Hepatocyte (in vitro differentiated cells): ENCODE data around the gene EPN1. TPM values are rescaled to one million over a fixed set of nuclear protein-coding genes. Genes with fewer than 3 reads are reported as not detected.

Source experiments
- DNase-seq: peaks from one replicate; pipeline ENCODE4 v3.0.0-alpha.2; 2016; ENCODE audit warnings: low spot score
- H2AFZ ChIP-seq: fragments of 200-600 bp; sonication (generic); 2 replicates; pipeline ENCODE4 v1.6.0; 2016; ENCODE audit warnings: antibody characterized with exemption, mild to moderate bottlenecking
- H3K27ac ChIP-seq: fragments of 200-600 bp; sonication (generic); 2 replicates; pipeline ENCODE4 v1.5.1; 2016; ENCODE audit warnings: mild to moderate bottlenecking
- H3K27me3 ChIP-seq: fragments of 200-600 bp; sonication (generic); 2 replicates; pipeline ENCODE4 v1.6.1; 2016
- H3K36me3 ChIP-seq: fragments of 200-600 bp; sonication (generic); replicated peaks from 2 replicates; pipeline ENCODE4 v1.5.1; 2016; ENCODE audit warnings: low read depth; ENCODE audit not compliant: insufficient read depth
- H3K4me1 ChIP-seq: fragments of 200-600 bp; sonication (generic); 2 replicates; pipeline ENCODE4 v1.5.1; 2016; ENCODE audit warnings: mild to moderate bottlenecking, moderate library complexity; ENCODE audit not compliant: insufficient read depth
- H3K4me2 ChIP-seq: fragments of 200-600 bp; sonication (generic); 2 replicates; pipeline ENCODE4 v1.6.0; 2016
- H3K4me3 ChIP-seq: fragments of 200-600 bp; sonication (generic); 2 replicates; pipeline ENCODE4 v1.5.1; 2016; ENCODE audit warnings: mild to moderate bottlenecking
- H3K79me2 ChIP-seq: fragments of 200-600 bp; sonication (generic); 2 replicates; pipeline ENCODE4 v1.6.0; 2017; ENCODE audit warnings: mild to moderate bottlenecking
- H3K9me2 ChIP-seq: fragments of 200-600 bp; sonication (generic); replicated peaks from 2 replicates; pipeline ENCODE4 v1.6.0; 2017; ENCODE audit warnings: mild to moderate bottlenecking; ENCODE audit not compliant: insufficient read depth
- H3K9me3 ChIP-seq: fragments of 200-600 bp; sonication (generic); 2 replicates; pipeline ENCODE4 v1.5.1; 2016; ENCODE audit warnings: low read depth, mild to moderate bottlenecking
- H4K20me1 ChIP-seq: fragments of 200-600 bp; sonication (generic); 2 replicates; pipeline ENCODE4 v1.6.0; 2016; ENCODE audit warnings: mild to moderate bottlenecking; ENCODE audit not compliant: insufficient read depth, poor library complexity, severe bottlenecking
- CTCF ChIP-seq: fragments of 200-600 bp; sonication (generic); IDR thresholded peaks from 2 replicates; pipeline ENCODE4 v1.5.1; 2016; ENCODE audit warnings: antibody characterized with exemption, mild to moderate bottlenecking; ENCODE audit not compliant: poor library complexity
- EZH2 ChIP-seq: fragments of 200-600 bp; sonication (generic); IDR thresholded peaks from 2 replicates; pipeline ENCODE4 v1.6.1; 2016; ENCODE audit warnings: antibody characterized with exemption, mild to moderate bottlenecking, borderline replicate concordance
- EZH2phosphoT487 ChIP-seq: fragments of 200-600 bp; sonication (generic); IDR thresholded peaks from one replicate; pipeline ENCODE4 v1.6.1; 2018; ENCODE audit warnings: antibody characterized with exemption, mild to moderate bottlenecking, low read depth, moderate library complexity; ENCODE audit not compliant: unreplicated experiment, severe bottlenecking
- WGBS: methylation state at CpG from one replicate; pipeline ENCODE4 v1.1.6; 2016; ENCODE audit warnings: low lambda C conversion rate; ENCODE audit errors: missing lambda C conversion rate; 5-methylcytosine and 5-hydroxymethylcytosine counted together
- polyA plus RNA-seq: library from polyadenylated mRNA; unstranded; fragments of >200 nt; fragmentation: Nextera tagmentation; extraction: Ambion mirVana; gene quantifications from 2 replicates; pipeline ENCODE4 v1.2.1, GENCODE V29; 2016
- total RNA-seq: library from RNA; depleted of rRNA; stranded (reverse); fragments of >200 nt; gene quantifications from 2 replicates; pipeline ENCODE4 v1.2.3, GENCODE V29; 2014

Gene EPN1
- total and polyA plus RNA-seq, 2 experiments from 2014 or later = 74.8 to 165 TPM

GRCh38 chr19:55645512-55645881 lies 29.5 kb upstream of the EPN1 start:
- DNase-seq = no peak
- Histone ChIP-seq H3K9me2 (no peaks in the 10 kb centered on the region), H2AFZ (no peak overlapping the region), H3K27ac (no peak overlapping the region), H3K27me3 (no peaks in the 10 kb centered on the region), H3K4me2 (no peak overlapping the region), H4K20me1 (no peaks in the 10 kb centered on the region), H3K4me1 (peaks cover 22% of the 10 kb centered on the region), H3K79me2 (peaks cover 57% of the 10 kb centered on the region), H3K36me3 (no peaks in the 10 kb centered on the region), H3K9me3 (no peaks in the 10 kb centered on the region), H3K4me3 (no peak overlapping the region)
- TF ChIP-seq EZH2 = no peak
- TF ChIP-seq EZH2phosphoT487 = no peak
- no peak for TF ChIP-seq CTCF
- WGBS = 87% methylated on average over 5 of the region's 5 CpGs

- Histone ChIP-seq H3K9me3 (no peaks in the 10 kb centered on the region), H3K9me2 (no peaks in the 10 kb centered on the region), H3K27ac (peak overlapping the region; percentile 96), H3K27me3 (no peaks in the 10 kb centered on the region), H3K4me2 (peak overlapping the region; percentile 92), H3K36me3 (no peaks in the 10 kb centered on the region), H3K4me3 (peak overlapping the region; percentile 99), H4K20me1 (no peaks in the 10 kb centered on the region), H3K4me1 (peaks cover 21% of the 10 kb centered on the region), H2AFZ (peak overlapping the region; percentile 95), H3K79me2 (peaks cover 56% of the 10 kb centered on the region)
- no peak for TF ChIP-seq CTCF
- no peak for TF ChIP-seq EZH2
- no peak for TF ChIP-seq EZH2phosphoT487
- 44% methylated on average over 14 of the region's 14 CpGs for WGBS
- DNase-seq = no peak
Observed at GRCh38 chr19:55646889-55647731, 27.9 kb upstream of the EPN1 start.

GRCh38 chr19:55647732-55648584 lies 27.1 kb upstream of the EPN1 start, which contains the start of gene CCDC106:
TSS of gene CCDC106 (plus strand) at chr19:55648212. CDS start at chr19:55649047, 835 bp downstream.
- peak; percentile 82 for DNase-seq
- peaks cover 18% of the 10 kb centered on the region for H3K4me1 ChIP-seq
- no peak for TF ChIP-seq EZH2
- TF ChIP-seq CTCF = no peak
- TF ChIP-seq EZH2phosphoT487 = no peak
- no peaks in the 10 kb centered on the region for H3K36me3 ChIP-seq
- H3K4me2 ChIP-seq = peak within 1 kb of the TSS; percentile 92
- H3K4me3 ChIP-seq = peak within 1 kb of the TSS; percentile 99
- peak within 1 kb of the TSS; percentile 96 for H3K27ac ChIP-seq
- H3K79me2 ChIP-seq = peaks cover 48% of the 10 kb centered on the region
- peak within 1 kb of the TSS; percentile 95 for H2AFZ ChIP-seq
- H3K9me3 ChIP-seq = no peaks in the 10 kb centered on the region
- 1% methylated on average over 42 of the region's 87 CpGs for WGBS
- no peaks in the 10 kb centered on the region for H3K9me2 ChIP-seq
- H4K20me1 ChIP-seq = no peaks in the 10 kb centered on the region
- H3K27me3 ChIP-seq = no peaks in the 10 kb centered on the region
